Gastroesophageal sphincter (tissue), 4 donors: ENCODE data around the gene PRUNE2. TPM values are rescaled to one million over a fixed set of nuclear protein-coding genes. Genes with fewer than 3 reads are reported as not detected.
A peak's percentile ranks its signal among the peaks of the same experiment; 100 is the strongest.

Experiments
- ATAC-seq: fragments of 150-250 bp; one replicate; pipeline ENCODE4 v1.9.1; 2016; ENCODE audit warnings: mild to moderate bottlenecking, moderate library complexity
- H3K27ac ChIP-seq, 4 donors: fragments of 200-600 bp; sonication (generic) in 3 of 4; 1 replicate in 3 of 4; 2 replicates in 1 of 4; pipeline ENCODE4 v1.5.1; 2016 to 2019
- H3K27me3 ChIP-seq: fragments of 200-600 bp; sonication (generic); one replicate; pipeline ENCODE4 v1.5.1; 2019
- H3K36me3 ChIP-seq, 2 donors: fragments of 200-600 bp; sonication (generic); one replicate each; pipeline ENCODE4 v1.5.1; 2019; ENCODE audit warnings: control low read depth in 1 of 2
- H3K4me1 ChIP-seq, 3 donors: fragments of 200-600 bp; sonication (generic); 1 replicate in 2 of 3; 2 replicates in 1 of 3; pipeline ENCODE4 v1.5.1; 2016 to 2019; ENCODE audit warnings: control low read depth in 2 of 3
- H3K4me3 ChIP-seq, 2 donors: fragments of 200-600 bp; sonication (generic); one replicate each; pipeline ENCODE4 v1.5.1; 2019; ENCODE audit warnings: mild to moderate bottlenecking in 1 of 2, moderate library complexity in 1 of 2
- H3K9me3 ChIP-seq, 3 donors: fragments of 200-600 bp; sonication (generic); one replicate each; pipeline ENCODE4 v1.5.1; 2017 to 2019; ENCODE audit warnings: control low read depth in 2 of 3
- EP300 ChIP-seq: sonication (generic); formaldehyde crosslinking; IDR thresholded peaks from one replicate; pipeline ENCODE4 v1.6.1; 2017; ENCODE audit warnings: antibody characterized with exemption, mild to moderate bottlenecking
- POLR2A ChIP-seq, 2 donors: fragments of 450-650 bp; IDR thresholded peaks; one replicate each; pipeline ENCODE4 v1.6.1; 2017; ENCODE audit warnings: antibody characterized with exemption in 2 of 2, mild to moderate bottlenecking in 2 of 2, moderate library complexity in 1 of 2
- POLR2AphosphoS5 ChIP-seq: sonication (generic); formaldehyde crosslinking; IDR thresholded peaks from one replicate; pipeline ENCODE4 v1.6.1; 2017; ENCODE audit warnings: antibody characterized with exemption
- WGBS, 2 donors: methylation state at CpG; one replicate each; pipeline ENCODE4 v1.1.5; 2018; ENCODE audit warnings: low coverage in 1 of 2; 5-methylcytosine and 5-hydroxymethylcytosine counted together
- total RNA-seq, 4 donors: library from RNA; depleted of rRNA; stranded (reverse); fragments of >200 nt; gene quantifications; one replicate each; pipeline ENCODE4 v1.1.0, GENCODE V29; 2016
- TF ChIP-seq, protein P1 (sequence below), 4 experiments: fragments of 200-600 bp in 2 of 4; fragments of 450-650 bp in 2 of 4; sonication (generic) in 1 of 4; IDR thresholded peaks; one replicate each; pipeline ENCODE4 v1.5.1; 2017 to 2019; ENCODE audit warnings: antibody characterized with exemption in 4 of 4, mild to moderate bottlenecking in 2 of 4, moderate library complexity in 2 of 4

PRUNE2 gene
- total RNA-seq, 4 donors from 2014 or later, result 561 to 930 (median 763) TPM

DNA sequence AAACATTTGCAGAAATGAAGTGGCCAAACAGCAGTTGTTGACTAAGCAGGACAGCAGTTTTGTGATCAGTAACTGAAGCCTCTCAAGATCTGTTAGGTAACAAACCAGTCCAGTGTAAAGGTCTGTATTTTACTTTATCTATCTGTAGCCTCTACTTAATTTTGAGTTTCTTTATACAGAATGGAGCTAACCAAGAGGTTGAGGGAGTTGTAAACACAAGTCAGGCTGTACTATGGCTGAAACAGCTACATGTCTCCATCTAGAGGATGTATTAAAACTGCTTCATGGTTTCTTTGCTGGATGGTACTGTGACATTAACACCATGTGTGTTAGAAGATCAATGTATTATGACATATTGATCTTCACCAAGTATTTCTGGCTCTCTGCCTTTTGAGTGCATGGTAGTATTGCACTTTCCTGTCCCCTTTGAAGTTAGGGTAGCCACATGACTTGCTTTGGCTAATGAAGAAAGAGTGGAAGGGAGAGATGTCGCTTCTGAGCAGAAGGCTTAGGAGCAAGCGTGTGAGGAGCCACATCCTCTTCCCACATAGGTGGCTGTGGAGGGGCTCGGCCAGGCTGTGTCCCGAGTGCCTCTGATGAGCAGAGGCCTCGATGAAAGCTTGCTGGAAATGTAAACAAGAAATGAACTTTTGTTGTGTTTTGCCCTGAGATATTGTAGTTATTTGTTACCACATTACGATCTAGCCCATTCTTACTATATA is 247.2 kb downstream of the PRUNE2 start:
- Histone ChIP-seq H3K4me1 (peaks cover 5 to 46% (median 16%) of the 10 kb centered on the region in 3 donors), H3K27ac (peak overlapping the region in 2 of 4 donors; percentile 32 to 80), H3K27me3 (no peaks in the 10 kb centered on the region), H3K4me3 (no peak overlapping the region), H3K9me3 (no peaks in the 10 kb centered on the region), H3K36me3 (peaks cover 2 to 17% of the 10 kb centered on the region in 2 donors)
- no peak for TF ChIP-seq EP300
- TF ChIP-seq, protein P1, sequence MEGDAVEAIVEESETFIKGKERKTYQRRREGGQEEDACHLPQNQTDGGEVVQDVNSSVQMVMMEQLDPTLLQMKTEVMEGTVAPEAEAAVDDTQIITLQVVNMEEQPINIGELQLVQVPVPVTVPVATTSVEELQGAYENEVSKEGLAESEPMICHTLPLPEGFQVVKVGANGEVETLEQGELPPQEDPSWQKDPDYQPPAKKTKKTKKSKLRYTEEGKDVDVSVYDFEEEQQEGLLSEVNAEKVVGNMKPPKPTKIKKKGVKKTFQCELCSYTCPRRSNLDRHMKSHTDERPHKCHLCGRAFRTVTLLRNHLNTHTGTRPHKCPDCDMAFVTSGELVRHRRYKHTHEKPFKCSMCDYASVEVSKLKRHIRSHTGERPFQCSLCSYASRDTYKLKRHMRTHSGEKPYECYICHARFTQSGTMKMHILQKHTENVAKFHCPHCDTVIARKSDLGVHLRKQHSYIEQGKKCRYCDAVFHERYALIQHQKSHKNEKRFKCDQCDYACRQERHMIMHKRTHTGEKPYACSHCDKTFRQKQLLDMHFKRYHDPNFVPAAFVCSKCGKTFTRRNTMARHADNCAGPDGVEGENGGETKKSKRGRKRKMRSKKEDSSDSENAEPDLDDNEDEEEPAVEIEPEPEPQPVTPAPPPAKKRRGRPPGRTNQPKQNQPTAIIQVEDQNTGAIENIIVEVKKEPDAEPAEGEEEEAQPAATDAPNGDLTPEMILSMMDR (IDR thresholded peaks at IDR 0.05), result peak in 3 of 4 experiments; percentile 25 to 50 (median 40)
- WGBS, 2 donors, result 53 to 70% methylated on average over 5 of the region's 6 CpGs
- peak; percentile 37 for ATAC-seq

DNA sequence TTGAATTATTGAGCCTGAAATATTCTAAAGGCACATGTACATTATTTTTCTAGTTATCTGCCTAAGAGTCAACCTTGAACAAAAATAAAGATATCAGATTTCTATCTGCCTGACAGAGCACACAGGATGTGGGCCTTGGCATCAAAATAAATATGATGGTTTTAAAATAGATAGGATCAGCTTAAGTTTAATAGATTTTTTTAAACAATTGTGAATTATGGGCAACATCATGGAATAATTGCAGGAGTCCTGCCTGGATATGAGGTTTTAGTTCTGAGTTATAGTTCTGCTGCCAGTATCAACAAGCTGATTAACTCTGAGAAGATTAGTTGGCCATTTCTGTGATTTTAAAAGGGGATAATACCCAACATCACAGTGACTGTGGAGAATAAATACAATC is 248.6 kb downstream of the PRUNE2 start:
- Histone ChIP-seq H3K9me3 (no peaks in the 10 kb centered on the region), H3K27me3 (no peaks in the 10 kb centered on the region), H3K4me3 (no peak overlapping the region), H3K27ac (peak overlapping the region in 3 of 4 donors; percentile 32 to 80 (median 55)), H3K36me3 (peaks cover 2 to 19% of the 10 kb centered on the region in 2 donors), H3K4me1 (peaks cover 7 to 60% (median 21%) of the 10 kb centered on the region in 3 donors)
- no peak for ATAC-seq
- TF ChIP-seq EP300 (no peak), POLR2AphosphoS5 (no peak), POLR2A (IDR thresholded peaks at IDR 0.05) (no peak)
- TF ChIP-seq, protein P1 (IDR thresholded peaks at IDR 0.05), result no peak

DNA sequence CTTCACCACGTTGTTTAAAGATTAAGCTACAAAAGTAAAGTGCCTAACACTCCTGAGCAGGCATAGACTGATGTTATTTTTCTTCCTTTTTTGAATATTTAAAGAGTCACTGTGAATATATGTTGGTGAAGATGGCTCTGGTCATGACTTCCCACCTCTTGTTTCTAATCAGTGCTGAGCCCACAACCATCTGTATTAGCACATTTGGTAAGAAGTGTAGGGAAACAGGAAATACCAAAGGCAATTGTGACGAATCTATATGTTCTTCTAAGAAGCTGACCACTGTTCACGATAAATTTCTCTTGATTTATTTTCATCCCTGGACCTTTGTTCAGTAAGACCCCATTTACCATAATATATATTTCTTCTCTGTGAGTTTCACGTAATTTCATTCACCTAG is 249.9 kb downstream of the PRUNE2 start:
- WGBS, 2 donors, result 67 to 70% methylated on average over 4 of the region's 4 CpGs
- Histone ChIP-seq H3K4me1 (peaks cover 7 to 71% (median 24%) of the 10 kb centered on the region in 3 donors), H3K4me3 (no peak overlapping the region), H3K27ac (peak overlapping the region; percentile 47 to 80 (median 60)), H3K36me3 (peaks cover 2 to 21% of the 10 kb centered on the region in 2 donors), H3K27me3 (no peaks in the 10 kb centered on the region), H3K9me3 (no peaks in the 10 kb centered on the region)
- TF ChIP-seq, protein P1 (IDR thresholded peaks at IDR 0.05), result no peak
- TF ChIP-seq POLR2AphosphoS5 (no peak), POLR2A (IDR thresholded peaks at IDR 0.05) (no peak), EP300 (no peak)
- ATAC-seq, result no peak

DNA sequence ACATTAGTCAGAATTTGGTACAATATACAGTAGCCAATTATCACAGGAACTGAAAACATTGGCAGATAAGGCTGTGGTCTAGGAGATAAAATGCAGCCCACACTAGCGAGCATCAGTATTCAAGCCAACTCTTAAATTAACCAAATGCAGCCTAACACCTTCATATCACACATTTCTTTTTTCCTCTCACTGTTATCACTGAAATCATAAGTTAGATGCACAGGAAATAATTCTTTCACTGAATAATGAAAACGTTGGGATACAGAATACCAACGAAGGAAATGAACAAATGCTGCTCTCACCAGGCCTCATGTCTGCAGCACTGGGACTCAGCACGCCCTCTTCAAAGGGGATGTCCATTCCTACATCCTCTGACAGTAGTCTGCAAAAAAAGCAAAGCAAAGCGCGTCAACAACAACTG is 250.8 kb downstream of the PRUNE2 start:
- peaks cover 7 to 78% (median 24%) of the 10 kb centered on the region in 3 donors for H3K4me1 ChIP-seq
- H3K9me3 ChIP-seq, result no peaks in the 10 kb centered on the region
- ATAC-seq, result no peak
- peaks cover 2 to 25% of the 10 kb centered on the region in 2 donors for H3K36me3 ChIP-seq
- H3K27me3 ChIP-seq, result no peaks in the 10 kb centered on the region
- 53 to 70% methylated on average over 6 of the region's 6 CpGs for WGBS, 2 donors
- TF ChIP-seq EP300 (no peak), POLR2AphosphoS5 (no peak), POLR2A (IDR thresholded peaks at IDR 0.05) (no peak)
- TF ChIP-seq, protein P1 (IDR thresholded peaks at IDR 0.05), result no peak
- H3K27ac ChIP-seq, result peak overlapping the region; percentile 47 to 80 (median 60)
- no peak overlapping the region for H3K4me3 ChIP-seq

DNA sequence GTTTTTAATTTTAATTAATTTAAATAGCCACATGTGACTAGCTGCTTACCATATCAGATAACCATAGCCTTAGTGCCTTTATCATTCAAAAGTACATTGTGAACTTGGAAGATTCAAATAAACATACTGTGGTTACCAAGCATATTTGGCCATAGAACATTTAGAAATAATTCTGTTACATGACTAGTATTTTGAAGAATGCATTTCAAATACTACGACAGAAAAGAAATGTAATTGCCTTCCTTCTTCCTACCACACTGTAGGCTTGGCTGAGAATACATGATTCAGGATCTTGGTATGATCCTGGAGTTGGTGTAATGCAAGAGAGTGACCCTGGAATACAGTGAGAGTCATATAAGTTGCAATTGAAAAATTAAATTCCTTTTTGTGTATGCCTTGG is 251.3 kb downstream of the PRUNE2 start:
- TF ChIP-seq POLR2A (IDR thresholded peaks at IDR 0.05), result no peak
- TF ChIP-seq EP300, result no peak
- TF ChIP-seq, protein P1 (IDR thresholded peaks at IDR 0.05), result no peak
- TF ChIP-seq POLR2AphosphoS5, result peak; percentile 71
- H3K4me1 ChIP-seq, result peaks cover 7 to 78% (median 24%) of the 10 kb centered on the region in 3 donors
- H3K36me3 ChIP-seq, result peaks cover 2 to 29% of the 10 kb centered on the region in 2 donors
- no peaks in the 10 kb centered on the region for H3K9me3 ChIP-seq
- no peak overlapping the region for H3K4me3 ChIP-seq
- WGBS, 2 donors, result 15 to 43% methylated on average over 1 of the region's 1 CpG
- H3K27me3 ChIP-seq, result no peaks in the 10 kb centered on the region
- H3K27ac ChIP-seq, result peak overlapping the region; percentile 59 to 80 (median 69)
- peak; percentile 82 for ATAC-seq
